Kidney capillary endothelial cell (primary cell): ENCODE data around the gene GBF1.
"Not testable (repeated sequence)": the region's sequence is repeated elsewhere in the genome, so short reads cannot be mapped to it uniquely, and the experiment has no call there.

Source experiments
- DNase-seq: peaks from one replicate; pipeline ENCODE4 v3.0.0-alpha.2; 2018; ENCODE audit warnings: low spot score

The GBF1 gene

GRCh38 chr10:102306710-102307109, 61.4 kb downstream of the GBF1 start:
- DNase-seq, result no peak

- not testable (repeated sequence) for DNase-seq
These were observed 63.0 kb downstream of the GBF1 start for GRCh38 chr10:102308318-102308717.

GRCh38 chr10:102309236-102309635, 63.9 kb downstream of the GBF1 start:
- DNase-seq, result no peak

- no peak for DNase-seq
These were observed 64.6 kb downstream of the GBF1 start for GRCh38 chr10:102309916-102310315.

GRCh38 chr10:102310361-102311024, 65.2 kb downstream of the GBF1 start:
- peak; percentile 59 for DNase-seq

- no peak for DNase-seq
These were observed 65.7 kb downstream of the GBF1 start for GRCh38 chr10:102311025-102311420.

GRCh38 chr10:102312683-102313082, 67.4 kb downstream of the GBF1 start:
- DNase-seq, result peak; percentile 23

- no peak for DNase-seq
These were observed 68.0 kb downstream of the GBF1 start for GRCh38 chr10:102313221-102313896.

- DNase-seq, result no peak
These were observed 69.5 kb downstream of the GBF1 start for GRCh38 chr10:102314801-102315200.

GRCh38 chr10:102316421-102316820, 71.1 kb downstream of the GBF1 start:
- no peak for DNase-seq

- DNase-seq, result no peak
These were observed 77.6 kb downstream of the GBF1 start for GRCh38 chr10:102322914-102323313.

- no peak for DNase-seq
These were observed 78.7 kb downstream of the GBF1 start for GRCh38 chr10:102324061-102324460.

- DNase-seq, result no peak
These were observed 80.7 kb downstream of the GBF1 start for GRCh38 chr10:102326031-102326430.

GRCh38 chr10:102327002-102327401, 81.7 kb downstream of the GBF1 start:
- no peak for DNase-seq

GRCh38 chr10:102327641-102328040, 82.3 kb downstream of the GBF1 start:
- DNase-seq, result no peak

GRCh38 chr10:102332772-102333171, 87.4 kb downstream of the GBF1 start:
- DNase-seq, result no peak

- no peak for DNase-seq
These were observed 88.8 kb downstream of the GBF1 start for GRCh38 chr10:102334101-102334500.

- DNase-seq, result no peak
These were observed 89.9 kb downstream of the GBF1 start for GRCh38 chr10:102335184-102335583.

GRCh38 chr10:102341038-102341688, 95.8 kb downstream of the GBF1 start:
- no peak for DNase-seq

GRCh38 chr10:102342458-102342857, 97.1 kb downstream of the GBF1 start:
- no peak for DNase-seq

- DNase-seq, result peak; percentile 91
These were observed 97.6 kb downstream of the GBF1 start for GRCh38 chr10:102342958-102343357.

GRCh38 chr10:102344067-102344466, 98.7 kb downstream of the GBF1 start:
- no peak for DNase-seq

- peak; percentile 60 for DNase-seq
These were observed 102.0 kb downstream of the GBF1 start for GRCh38 chr10:102347236-102347828.
